Regular cardiac myocyte (primary cell): ENCODE results near the gene CROCC. TPM values are rescaled to one million over a fixed set of nuclear protein-coding genes. Genes with fewer than 3 reads are reported as not detected.

ENCODE experiments used
- total RNA-seq: library from RNA; depleted of rRNA; stranded (reverse); fragments of >200 nt; gene quantifications from 2 replicates; pipeline ENCODE4 v1.2.3, GENCODE V29; 2014

Gene CROCC, protein sequence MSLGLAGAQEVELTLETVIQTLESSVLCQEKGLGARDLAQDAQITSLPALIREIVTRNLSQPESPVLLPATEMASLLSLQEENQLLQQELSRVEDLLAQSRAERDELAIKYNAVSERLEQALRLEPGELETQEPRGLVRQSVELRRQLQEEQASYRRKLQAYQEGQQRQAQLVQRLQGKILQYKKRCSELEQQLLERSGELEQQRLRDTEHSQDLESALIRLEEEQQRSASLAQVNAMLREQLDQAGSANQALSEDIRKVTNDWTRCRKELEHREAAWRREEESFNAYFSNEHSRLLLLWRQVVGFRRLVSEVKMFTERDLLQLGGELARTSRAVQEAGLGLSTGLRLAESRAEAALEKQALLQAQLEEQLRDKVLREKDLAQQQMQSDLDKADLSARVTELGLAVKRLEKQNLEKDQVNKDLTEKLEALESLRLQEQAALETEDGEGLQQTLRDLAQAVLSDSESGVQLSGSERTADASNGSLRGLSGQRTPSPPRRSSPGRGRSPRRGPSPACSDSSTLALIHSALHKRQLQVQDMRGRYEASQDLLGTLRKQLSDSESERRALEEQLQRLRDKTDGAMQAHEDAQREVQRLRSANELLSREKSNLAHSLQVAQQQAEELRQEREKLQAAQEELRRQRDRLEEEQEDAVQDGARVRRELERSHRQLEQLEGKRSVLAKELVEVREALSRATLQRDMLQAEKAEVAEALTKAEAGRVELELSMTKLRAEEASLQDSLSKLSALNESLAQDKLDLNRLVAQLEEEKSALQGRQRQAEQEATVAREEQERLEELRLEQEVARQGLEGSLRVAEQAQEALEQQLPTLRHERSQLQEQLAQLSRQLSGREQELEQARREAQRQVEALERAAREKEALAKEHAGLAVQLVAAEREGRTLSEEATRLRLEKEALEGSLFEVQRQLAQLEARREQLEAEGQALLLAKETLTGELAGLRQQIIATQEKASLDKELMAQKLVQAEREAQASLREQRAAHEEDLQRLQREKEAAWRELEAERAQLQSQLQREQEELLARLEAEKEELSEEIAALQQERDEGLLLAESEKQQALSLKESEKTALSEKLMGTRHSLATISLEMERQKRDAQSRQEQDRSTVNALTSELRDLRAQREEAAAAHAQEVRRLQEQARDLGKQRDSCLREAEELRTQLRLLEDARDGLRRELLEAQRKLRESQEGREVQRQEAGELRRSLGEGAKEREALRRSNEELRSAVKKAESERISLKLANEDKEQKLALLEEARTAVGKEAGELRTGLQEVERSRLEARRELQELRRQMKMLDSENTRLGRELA (N-terminal part only)
- total RNA-seq = 17.2 and 17.4 TPM in 2 replicates

DNA sequence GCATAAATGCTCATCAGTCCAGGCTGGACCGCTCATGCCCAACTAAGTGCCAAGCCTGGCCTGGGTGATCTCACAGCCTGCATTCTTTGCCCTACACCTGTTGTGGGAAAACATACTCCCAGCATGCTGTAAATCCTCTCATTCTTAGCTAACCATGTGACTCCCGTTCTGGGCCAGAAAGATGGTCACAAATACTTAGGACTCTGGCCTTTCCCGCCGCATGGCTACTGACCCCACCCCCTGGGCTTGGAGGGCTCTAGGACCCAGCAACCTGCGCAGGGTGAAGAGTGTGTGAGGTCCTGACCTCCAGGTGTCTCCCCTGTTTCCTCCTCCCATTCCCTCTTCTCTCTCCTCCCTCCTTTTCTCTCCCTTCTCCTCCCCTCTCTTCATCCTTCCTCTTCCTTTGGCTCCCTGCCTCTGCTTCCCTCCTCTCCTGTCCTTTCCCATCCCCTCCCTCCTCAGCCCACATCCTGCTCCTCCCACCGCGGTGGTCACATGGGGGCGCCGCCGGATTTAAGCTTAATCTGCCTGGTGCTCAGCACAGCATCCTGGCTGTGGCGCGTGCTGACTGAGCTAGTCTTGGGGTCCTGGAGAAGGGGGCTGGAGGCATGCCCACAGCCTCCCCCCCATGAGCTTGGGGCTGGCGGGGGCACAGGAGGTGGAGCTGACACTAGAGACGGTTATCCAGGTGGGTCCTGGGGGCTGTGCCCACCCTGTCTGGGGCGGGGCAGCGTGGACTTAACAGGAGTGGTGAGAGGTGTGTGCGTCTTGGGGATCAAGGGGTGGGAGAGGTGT is at the start of gene CROCC:
CROCC (plus strand) TSS at position 541 of the 795 bp plus-strand sequence; CDS start at position 629, 88 bp downstream.

DNA sequence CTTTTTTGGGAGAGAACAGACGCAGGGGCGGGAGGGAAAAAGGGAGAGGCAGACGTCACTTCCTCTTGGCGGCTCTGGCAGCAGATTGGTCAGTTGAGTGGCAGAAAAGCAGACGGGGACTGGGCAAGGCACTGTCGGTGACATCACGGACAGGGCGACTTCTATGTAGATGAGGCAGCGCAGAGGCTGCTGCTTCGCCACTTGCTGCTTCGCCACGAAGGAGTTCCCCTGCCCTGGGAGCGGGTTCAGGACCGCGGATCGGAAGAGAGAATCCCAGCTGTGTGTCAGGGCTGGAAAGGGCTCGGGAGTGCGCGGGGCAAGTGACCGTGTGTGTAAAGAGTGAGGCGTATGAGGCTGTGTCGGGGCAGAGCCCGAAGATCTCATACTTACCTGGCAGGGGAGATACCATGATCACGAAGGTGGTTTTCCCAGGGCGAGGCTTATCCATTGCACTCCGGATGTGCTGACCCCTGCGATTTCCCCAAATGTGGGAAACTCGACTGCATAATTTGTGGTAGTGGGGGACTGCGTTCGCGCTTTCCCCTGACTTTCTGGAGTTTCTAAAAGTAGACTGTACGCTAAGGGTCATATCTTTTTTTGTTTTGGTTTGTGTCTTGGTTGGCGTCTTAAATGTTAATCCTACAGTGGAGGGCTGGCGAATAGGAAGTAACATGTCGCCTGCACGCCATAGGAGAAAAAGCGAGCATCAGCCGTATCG is 26.0 kb upstream of the CROCC start, which contains the start of gene RNU1-2:
RNU1-2 (plus strand) TSS at position 383 of the 718 bp plus-strand sequence.

DNA sequence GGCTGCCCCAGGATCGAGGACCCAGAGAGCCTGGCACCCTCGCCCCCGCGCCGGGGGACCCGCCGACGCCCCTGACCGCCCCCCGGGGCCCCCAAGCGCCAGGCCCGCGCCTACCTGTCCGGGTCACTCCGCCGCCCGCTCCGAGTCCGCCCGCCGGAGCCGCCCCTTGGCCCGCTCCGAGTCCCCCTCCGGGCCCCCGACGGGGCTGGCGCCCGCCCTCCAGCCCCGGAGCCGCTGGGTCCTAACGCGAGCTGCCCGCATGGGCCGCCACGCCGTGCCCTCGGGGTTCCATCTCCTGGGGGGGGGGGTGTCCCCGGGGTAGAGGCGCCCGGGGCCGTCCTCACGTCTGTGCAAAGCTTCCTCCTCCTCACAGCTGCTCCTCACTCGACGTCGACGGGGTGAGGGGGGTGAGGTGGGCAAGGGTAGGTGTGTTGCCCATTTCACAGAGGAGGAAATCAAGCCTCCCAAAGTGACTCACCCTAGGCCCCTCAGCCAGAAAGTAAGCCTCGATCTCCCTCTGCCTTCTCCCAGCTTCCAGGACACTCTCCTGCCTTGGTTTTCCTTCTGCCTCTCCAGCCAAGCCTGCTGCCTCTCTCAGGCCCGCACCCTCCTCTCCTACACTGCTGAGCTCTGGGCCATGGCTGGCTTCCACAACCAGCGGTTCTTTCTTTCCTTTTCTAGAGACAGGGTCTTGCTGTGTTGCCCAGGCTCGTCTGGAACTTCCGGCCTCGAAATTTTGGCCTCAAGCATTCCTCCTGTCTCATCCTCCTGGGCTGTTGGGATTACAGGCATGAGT is 58.9 kb downstream of the CROCC start, which contains the start of gene MFAP2:
MFAP2 (minus strand) TSS at position 148 of the 796 bp plus-strand sequence. CDS start 2,347 bp downstream, outside the sequence.

DNA sequence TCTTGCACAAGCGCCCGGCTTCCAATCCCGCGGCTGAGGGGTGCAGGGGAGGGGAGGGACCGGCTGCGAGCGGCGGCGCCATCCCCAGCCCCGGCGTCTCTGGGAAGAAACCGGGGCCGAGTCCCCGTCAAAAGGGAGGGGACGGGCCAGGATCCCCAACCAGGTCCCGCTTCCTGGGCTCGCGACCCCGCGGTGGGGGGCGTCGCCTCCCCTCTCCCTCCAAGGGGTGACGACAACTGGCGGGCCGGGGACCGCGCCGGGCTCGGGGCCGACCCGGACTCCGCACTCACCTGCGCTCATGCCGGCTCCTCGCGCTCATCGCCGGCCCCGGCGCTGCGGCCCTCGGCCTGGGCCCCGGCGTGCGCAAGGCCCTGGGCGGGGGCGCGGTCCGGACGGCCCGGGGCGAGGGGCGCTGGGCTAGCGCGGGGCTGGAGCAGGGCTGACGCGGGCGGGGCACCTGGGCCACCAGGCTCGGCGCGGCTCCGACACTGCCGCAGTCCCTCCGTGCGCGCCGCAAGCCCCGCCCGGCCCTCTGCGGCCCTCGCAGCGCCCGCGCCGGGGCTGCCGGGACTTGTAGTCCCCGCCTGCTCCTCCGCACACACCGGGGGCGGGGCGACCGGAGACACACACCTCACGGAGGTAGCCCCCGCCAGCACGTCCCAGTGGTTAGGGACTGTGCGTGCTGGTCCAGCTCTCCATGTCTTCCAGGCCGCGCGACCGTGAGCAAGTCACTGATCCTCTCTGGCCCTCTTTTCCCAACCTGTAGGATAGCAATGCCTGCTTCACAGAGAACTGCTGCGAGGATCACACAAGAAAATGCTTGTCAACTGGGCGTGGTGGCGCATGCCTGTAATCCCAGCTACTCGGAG is 89.9 kb downstream of the CROCC start, which contains the start of gene ATP13A2:
ATP13A2 (minus strand) TSS at position 490 of the 869 bp plus-strand sequence; CDS start at position 300, 190 bp downstream.

Other genes starting within 250 kb of the CROCC start
- under 0.01 TPM in 2 replicates for gene RNU1-4, start 181.4 kb upstream of the CROCC start, total RNA-seq
- gene RNU1-2, start 26.0 kb upstream of the CROCC start, total RNA-seq = under 0.01 TPM in 2 replicates
- gene MFAP2, start 58.7 kb downstream of the CROCC start, total RNA-seq = 4.6 and 7.9 TPM in 2 replicates
- 16.9 and 52.5 TPM in 2 replicates for gene ATP13A2, start 90.0 kb downstream of the CROCC start, total RNA-seq
- gene SDHB, start 132.1 kb downstream of the CROCC start, total RNA-seq = 106 and 146 TPM in 2 replicates
- gene PADI2, start 197.5 kb downstream of the CROCC start, total RNA-seq = 0.19 and 0.56 TPM in 2 replicates